H9 (cell line): ENCODE results near the gene TMEM52B. TPM values are rescaled to one million over a fixed set of nuclear protein-coding genes. Genes with fewer than 3 reads are reported as not detected.

Experiments used
- DNase-seq: peaks from one replicate; pipeline ENCODE4 v3.0.0-alpha.2; 2017
- H2AFZ ChIP-seq: one replicate; pipeline ENCODE4 v1.6.1; 2013; ENCODE audit warnings: mild to moderate bottlenecking, low read length, control low read depth, moderate library complexity
- H2AK5ac ChIP-seq: 2 replicates; pipeline ENCODE4 v1.6.1; 2013; ENCODE audit warnings: low read length, control low read depth, mixed read lengths; ENCODE audit not compliant: insufficient read length
- H2BK120ac ChIP-seq: one replicate; pipeline ENCODE4 v1.6.1; 2013; ENCODE audit warnings: low read depth, mild to moderate bottlenecking, low read length, control low read depth, inconsistent platforms; ENCODE audit not compliant: poor library complexity, severe bottlenecking
- H2BK12ac ChIP-seq: 2 replicates; pipeline ENCODE4 v1.6.1; 2013; ENCODE audit warnings: low read length, control low read depth, mixed read lengths, low read depth; ENCODE audit not compliant: insufficient read length
- H2BK15ac ChIP-seq: 2 replicates; pipeline ENCODE4 v1.6.1; 2013; ENCODE audit warnings: low read depth, low read length, control low read depth
- H2BK20ac ChIP-seq: one replicate; pipeline ENCODE4 v1.6.1; 2013; ENCODE audit warnings: low read depth, mild to moderate bottlenecking, low read length, control low read depth, inconsistent platforms; ENCODE audit not compliant: poor library complexity, severe bottlenecking
- H2BK5ac ChIP-seq: 2 replicates; pipeline ENCODE4 v1.6.1; 2013; ENCODE audit warnings: low read length, control low read depth, mixed read lengths; ENCODE audit not compliant: insufficient read length
- H3K14ac ChIP-seq: 2 replicates; pipeline ENCODE4 v1.6.1; 2013; ENCODE audit warnings: low read length, control low read depth; ENCODE audit not compliant: insufficient read depth
- H3K18ac ChIP-seq: 2 replicates; pipeline ENCODE4 v1.6.1; 2013; ENCODE audit warnings: low read depth, mild to moderate bottlenecking, mixed read lengths, low read length, control low read depth; ENCODE audit not compliant: insufficient read length
- H3K23ac ChIP-seq: 2 replicates; pipeline ENCODE4 v1.6.1; 2013; ENCODE audit warnings: low read length, control low read depth, mixed read lengths, low read depth; ENCODE audit not compliant: insufficient read length
- H3K23me2 ChIP-seq: 2 replicates; pipeline ENCODE4 v1.6.1; 2013; ENCODE audit warnings: low read depth, mild to moderate bottlenecking, mixed read lengths, low read length, control low read depth; ENCODE audit not compliant: insufficient read length, poor library complexity, severe bottlenecking
- H3K27ac ChIP-seq: 2 replicates; pipeline ENCODE4 v1.5.1; 2013; ENCODE audit warnings: low read length, control low read depth, mixed read lengths, low read depth; ENCODE audit not compliant: insufficient read length
- H3K27me3 ChIP-seq: 2 replicates; pipeline ENCODE4 v1.6.1; 2013; ENCODE audit warnings: low read length, control low read depth, inconsistent platforms; ENCODE audit not compliant: insufficient read depth
- H3K4ac ChIP-seq: 2 replicates; pipeline ENCODE4 v1.6.1; 2013; ENCODE audit warnings: low read depth, mild to moderate bottlenecking, control low read depth, inconsistent platforms, low read length, moderate library complexity
- H3K4me1 ChIP-seq: 2 replicates; pipeline ENCODE4 v1.6.1; 2013; ENCODE audit warnings: low read length, control low read depth, inconsistent platforms; ENCODE audit not compliant: insufficient read depth
- H3K4me2 ChIP-seq: 2 replicates; pipeline ENCODE4 v1.6.1; 2013; ENCODE audit warnings: low read length, control low read depth, mixed read lengths; ENCODE audit not compliant: insufficient read length, insufficient read depth
- H3K56ac ChIP-seq: 2 replicates; pipeline ENCODE4 v1.6.1; 2013; ENCODE audit warnings: low read depth, mild to moderate bottlenecking, mixed read lengths, low read length, control low read depth; ENCODE audit not compliant: insufficient read length
- H3K79me1 ChIP-seq: 2 replicates; pipeline ENCODE4 v1.6.1; 2013; ENCODE audit warnings: low read depth, mild to moderate bottlenecking, moderate library complexity, low read length, control low read depth, inconsistent platforms; ENCODE audit not compliant: insufficient read depth, poor library complexity, severe bottlenecking
- H3K79me2 ChIP-seq: 2 replicates; pipeline ENCODE4 v1.6.1; 2013; ENCODE audit warnings: low read length, control low read depth, inconsistent platforms; ENCODE audit not compliant: insufficient read depth
- H3K9ac ChIP-seq: 2 replicates; pipeline ENCODE4 v1.6.1; 2013; ENCODE audit warnings: low read length, control low read depth, mixed read lengths; ENCODE audit not compliant: insufficient read length; ENCODE audit errors: extremely low read depth
- H3K9me3 ChIP-seq: one replicate; pipeline ENCODE4 v1.6.1; 2013; ENCODE audit warnings: low read depth, low read length, inconsistent platforms; ENCODE audit not compliant: control insufficient read depth
- H3T11ph ChIP-seq: one replicate; pipeline ENCODE4 v1.6.1; 2013; ENCODE audit warnings: mild to moderate bottlenecking, low read length, control low read depth, inconsistent platforms
- H4K20me1 ChIP-seq: one replicate; pipeline ENCODE4 v1.6.1; 2013; ENCODE audit not compliant: control insufficient read depth, insufficient read length, insufficient read depth
- H4K5ac ChIP-seq: 2 replicates; pipeline ENCODE4 v1.6.1; 2013; ENCODE audit warnings: low read depth, mild to moderate bottlenecking, mixed read lengths, low read length, control low read depth; ENCODE audit not compliant: insufficient read length
- H4K8ac ChIP-seq: replicated peaks from 2 replicates; pipeline ENCODE4 v1.6.1; 2013; ENCODE audit warnings: low read length, control low read depth, mixed read lengths, low read depth; ENCODE audit not compliant: insufficient read length
- H4K91ac ChIP-seq: 2 replicates; pipeline ENCODE4 v1.6.1; 2013; ENCODE audit warnings: low read depth, mild to moderate bottlenecking, moderate library complexity, mixed read lengths, low read length, control low read depth; ENCODE audit not compliant: insufficient read length
- H3K27ac Mint-ChIP-seq, 3 experiments: 2 replicates in 2 of 3; 3 replicates in 1 of 3; pipeline ENCODE4 v1.8.0; 2020 to 2021; ENCODE audit warnings: mixed read lengths in 3 of 3, mild to moderate bottlenecking in 1 of 3, moderate library complexity in 1 of 3
- H3K27me3 Mint-ChIP-seq: 2 replicates; pipeline ENCODE4 v1.8.0; 2021; ENCODE audit warnings: low read depth, mild to moderate bottlenecking, moderate library complexity, mixed read lengths
- H3K36me3 Mint-ChIP-seq, 3 experiments: 2 replicates in 2 of 3; 3 replicates in 1 of 3; pipeline ENCODE4 v1.8.0; 2020 to 2021; ENCODE audit warnings: low read depth in 3 of 3, mixed read lengths in 3 of 3; ENCODE audit not compliant: insufficient read depth in 1 of 3
- H3K4me1 Mint-ChIP-seq, 2 experiments: 2 replicates each; pipeline ENCODE4 v1.8.0; 2020; ENCODE audit warnings: mixed read lengths in 2 of 2
- H3K4me3 Mint-ChIP-seq, 2 experiments: 2 replicates in 1 of 2; 3 replicates in 1 of 2; pipeline ENCODE4 v1.8.0; 2020 to 2021; ENCODE audit warnings: mild to moderate bottlenecking in 2 of 2, mixed read lengths in 2 of 2, moderate library complexity in 1 of 2
- H3K9me3 Mint-ChIP-seq, 2 experiments: 2 replicates in 1 of 2; 3 replicates in 1 of 2; pipeline ENCODE4 v1.8.0; 2020; ENCODE audit warnings: mild to moderate bottlenecking in 2 of 2, mixed read lengths in 2 of 2, moderate library complexity in 1 of 2
- WGBS: extraction: QIAGEN DNeasy Blood & Tissue Kit; methylation state at CpG from one replicate; pipeline ENCODE4 v1.1.7; 2013; ENCODE audit warnings: missing lambda C conversion rate, low lambda C conversion rate, mixed read lengths; ENCODE audit not compliant: insufficient read length; ENCODE audit errors: extremely low coverage; 5-methylcytosine and 5-hydroxymethylcytosine counted together
- total RNA-seq: library from RNA; stranded (reverse); gene quantifications from 2 replicates; pipeline ENCODE4 v1.2.1, GENCODE V29; 2021
- TF ChIP-seq, protein P1 (sequence below): fragments of 200-600 bp; sonication (generic); conservative IDR thresholded peaks from 3 replicates; pipeline ENCODE4 v1.8.0; 2021; ENCODE audit warnings: antibody characterized with exemption, mild to moderate bottlenecking

Gene TMEM52B
- total RNA-seq, 1 experiment from 2014 or later, result not detected

DNA sequence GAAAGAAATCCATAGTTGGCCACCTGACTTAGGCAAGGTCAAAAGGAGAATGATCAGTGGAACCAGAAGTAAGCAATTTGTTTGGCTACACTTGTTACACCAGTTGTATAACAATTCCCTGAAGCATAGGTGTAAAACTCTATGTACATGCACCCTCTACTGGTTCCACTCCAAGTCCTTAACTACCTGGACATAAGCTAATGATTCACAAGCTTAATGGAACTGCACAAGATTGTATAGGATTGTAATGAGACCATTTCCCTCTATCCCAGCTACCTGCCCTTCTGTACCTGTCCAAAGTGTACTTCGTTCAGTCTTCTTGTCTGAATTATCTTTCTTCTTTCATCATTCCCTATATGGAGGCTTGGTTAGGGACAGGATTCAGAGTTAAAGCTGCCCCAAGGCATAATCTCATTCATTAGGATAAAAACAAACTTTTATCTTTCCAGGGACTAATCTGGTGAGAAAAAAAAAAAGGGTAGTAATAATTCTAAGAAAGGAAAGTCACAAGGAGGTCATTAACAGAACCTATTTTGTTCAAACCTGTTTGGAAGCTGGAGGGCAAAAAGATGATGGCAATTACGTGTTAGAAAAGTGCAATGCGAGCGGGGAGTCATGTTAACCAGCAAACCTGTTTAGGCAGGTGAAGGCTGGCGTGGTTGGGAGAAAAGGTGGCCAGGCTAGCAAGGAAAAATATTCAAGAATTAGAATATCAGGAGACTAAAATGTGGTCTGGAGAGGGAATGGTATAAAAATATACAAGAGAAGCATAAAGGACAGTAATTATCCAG lies 2.8 kb upstream of the TMEM52B start:
- H4K5ac ChIP-seq, result no peak overlapping the region
- Mint-ChIP-seq H3K4me1 (no peaks in the 10 kb centered on the region; a peak in 1 of 4 replicates), H3K9me3 (no peaks in the 10 kb centered on the region), H3K27ac (no peak overlapping the region), H3K36me3 (no peaks in the 10 kb centered on the region), H3K27me3 (no peaks in the 10 kb centered on the region), H3K4me3 (no peak overlapping the region)
- H3K18ac ChIP-seq, result no peak overlapping the region
- H2BK15ac ChIP-seq, result no peak overlapping the region
- no peak overlapping the region for H3K9ac ChIP-seq
- no peaks in the 10 kb centered on the region for H4K20me1 ChIP-seq
- H3K27ac ChIP-seq, result no peak overlapping the region
- H3K4me1 ChIP-seq, result no peaks in the 10 kb centered on the region
- no peak for DNase-seq
- no peak overlapping the region for H3K4ac ChIP-seq
- H3K4me2 ChIP-seq, result no peak overlapping the region
- no peak overlapping the region for H3K56ac ChIP-seq
- no peaks in the 10 kb centered on the region for H3K23me2 ChIP-seq
- no peaks in the 10 kb centered on the region for H3K79me2 ChIP-seq
- no peak overlapping the region for H4K91ac ChIP-seq
- no peak overlapping the region for H2BK120ac ChIP-seq
- H4K8ac ChIP-seq, result no peak overlapping the region
- TF ChIP-seq, protein P1, sequence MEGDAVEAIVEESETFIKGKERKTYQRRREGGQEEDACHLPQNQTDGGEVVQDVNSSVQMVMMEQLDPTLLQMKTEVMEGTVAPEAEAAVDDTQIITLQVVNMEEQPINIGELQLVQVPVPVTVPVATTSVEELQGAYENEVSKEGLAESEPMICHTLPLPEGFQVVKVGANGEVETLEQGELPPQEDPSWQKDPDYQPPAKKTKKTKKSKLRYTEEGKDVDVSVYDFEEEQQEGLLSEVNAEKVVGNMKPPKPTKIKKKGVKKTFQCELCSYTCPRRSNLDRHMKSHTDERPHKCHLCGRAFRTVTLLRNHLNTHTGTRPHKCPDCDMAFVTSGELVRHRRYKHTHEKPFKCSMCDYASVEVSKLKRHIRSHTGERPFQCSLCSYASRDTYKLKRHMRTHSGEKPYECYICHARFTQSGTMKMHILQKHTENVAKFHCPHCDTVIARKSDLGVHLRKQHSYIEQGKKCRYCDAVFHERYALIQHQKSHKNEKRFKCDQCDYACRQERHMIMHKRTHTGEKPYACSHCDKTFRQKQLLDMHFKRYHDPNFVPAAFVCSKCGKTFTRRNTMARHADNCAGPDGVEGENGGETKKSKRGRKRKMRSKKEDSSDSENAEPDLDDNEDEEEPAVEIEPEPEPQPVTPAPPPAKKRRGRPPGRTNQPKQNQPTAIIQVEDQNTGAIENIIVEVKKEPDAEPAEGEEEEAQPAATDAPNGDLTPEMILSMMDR, result no peak
- no peaks in the 10 kb centered on the region for H3K27me3 ChIP-seq
- no peak overlapping the region for H2AFZ ChIP-seq
- no peak overlapping the region for H2BK5ac ChIP-seq
- no peaks in the 10 kb centered on the region for H3K9me3 ChIP-seq
- no peak overlapping the region for H2BK20ac ChIP-seq
- no peak overlapping the region for H3K14ac ChIP-seq
- no peak overlapping the region for H3K23ac ChIP-seq
- no peaks in the 10 kb centered on the region for H3K79me1 ChIP-seq
- no CpG with 5 or more reads among the region's 5 CpGs for WGBS
- H3T11ph ChIP-seq, result no peak overlapping the region
- H2AK5ac ChIP-seq, result no peak overlapping the region
- no peak overlapping the region for H2BK12ac ChIP-seq
